GM18511 (cell line): Measurements from ENCODE around the gene PCDHA1.
"Not testable (repeated sequence)": the region's sequence is repeated elsewhere in the genome, so short reads cannot be mapped to it uniquely, and the experiment has no call there.

Experiments
- ATAC-seq: cut with Tn5 transposase; IDR thresholded peaks from one replicate; pipeline ENCODE4 v1.9.1; 2021; ENCODE audit warnings: mild to moderate bottlenecking, moderate library complexity; ENCODE audit not compliant: unreplicated experiment

PCDHA1 gene

DNA sequence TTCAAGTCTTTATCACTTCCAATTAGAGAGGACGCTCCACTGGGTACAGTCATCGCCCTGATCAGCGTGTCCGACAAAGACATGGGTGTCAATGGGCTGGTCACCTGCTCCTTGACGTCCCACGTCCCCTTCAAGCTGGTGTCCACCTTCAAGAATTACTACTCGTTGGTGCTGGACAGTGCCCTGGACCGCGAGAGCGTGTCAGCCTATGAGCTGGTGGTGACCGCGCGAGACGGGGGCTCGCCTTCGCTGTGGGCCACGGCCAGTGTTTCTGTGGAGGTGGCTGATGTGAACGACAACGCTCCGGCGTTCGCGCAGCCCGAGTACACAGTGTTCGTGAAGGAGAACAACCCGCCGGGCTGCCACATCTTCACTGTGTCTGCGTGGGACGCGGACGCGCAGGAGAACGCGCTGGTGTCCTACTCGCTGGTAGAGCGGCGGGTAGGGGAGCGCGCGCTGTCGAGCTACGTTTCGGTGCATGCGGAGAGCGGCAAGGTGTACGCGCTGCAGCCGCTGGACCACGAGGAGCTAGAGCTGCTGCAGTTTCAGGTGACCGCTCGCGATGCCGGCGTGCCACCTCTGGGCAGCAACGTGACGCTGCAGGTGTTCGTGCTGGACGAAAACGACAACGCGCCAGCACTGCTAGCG lies 22.4 kb downstream of the PCDHA1 start:
- ATAC-seq: not testable (repeated sequence)

DNA sequence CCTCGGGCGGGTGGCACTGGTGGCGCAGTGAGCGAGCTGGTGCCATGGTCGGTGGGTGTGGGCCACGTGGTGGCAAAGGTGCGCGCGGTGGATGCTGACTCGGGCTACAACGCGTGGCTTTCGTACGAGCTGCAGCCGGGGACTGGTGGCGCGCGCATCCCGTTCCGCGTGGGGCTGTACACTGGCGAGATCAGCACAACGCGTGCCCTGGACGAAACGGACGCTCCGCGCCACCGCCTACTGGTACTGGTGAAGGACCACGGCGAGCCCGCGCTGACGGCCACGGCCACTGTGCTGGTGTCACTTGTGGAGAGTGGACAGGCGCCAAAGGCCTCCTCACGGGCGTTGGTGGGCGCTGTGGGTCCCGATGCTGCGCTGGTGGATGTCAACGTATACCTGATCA lies 22.9 kb downstream of the PCDHA1 start:
- no peak for ATAC-seq

DNA sequence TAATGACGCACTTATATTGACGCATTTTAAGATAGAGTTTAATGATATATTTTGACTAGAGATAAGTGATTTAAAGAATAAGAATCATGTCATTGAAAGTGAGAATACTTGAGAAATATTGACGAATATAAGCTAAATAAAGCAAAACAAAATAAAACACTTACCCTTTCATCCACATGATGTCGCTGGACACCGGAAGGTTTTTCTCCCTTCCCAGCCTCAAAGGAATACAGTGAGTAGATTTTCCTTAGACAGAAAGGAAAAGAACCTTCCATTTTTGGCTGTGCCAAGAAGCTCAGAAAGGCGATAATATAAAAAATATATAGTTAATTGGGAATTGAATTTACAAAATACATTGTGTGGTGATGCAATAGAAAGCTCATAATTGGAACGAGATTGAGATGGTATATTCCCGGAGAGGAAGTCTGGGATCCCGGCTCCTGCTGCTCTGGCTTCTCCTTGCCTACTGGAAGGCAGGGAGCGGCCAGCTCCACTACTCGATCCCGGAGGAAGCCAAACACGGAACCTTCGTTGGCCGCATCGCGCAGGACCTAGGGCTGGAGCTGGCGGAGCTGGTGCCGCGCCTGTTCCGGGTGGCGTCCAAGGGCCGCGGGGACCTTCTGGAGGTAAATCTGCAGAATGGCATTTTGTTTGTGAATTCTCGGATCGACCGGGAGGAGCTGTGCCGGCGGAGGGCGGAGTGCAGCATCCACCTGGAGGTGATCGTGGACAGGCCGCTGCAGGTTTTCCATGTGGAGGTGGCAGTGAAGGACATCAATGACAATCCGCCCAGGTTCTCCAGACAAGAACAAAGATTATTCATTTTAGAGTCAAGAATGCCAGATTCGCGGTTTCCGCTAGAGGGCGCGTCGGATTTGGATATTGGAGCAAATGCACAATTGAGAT lies 35.7 kb downstream of the PCDHA1 start, which contains the start of gene PCDHA5:
PCDHA5 (plus strand) TSS at position 239 of the 906 bp plus-strand sequence.
- ATAC-seq: no peak

DNA sequence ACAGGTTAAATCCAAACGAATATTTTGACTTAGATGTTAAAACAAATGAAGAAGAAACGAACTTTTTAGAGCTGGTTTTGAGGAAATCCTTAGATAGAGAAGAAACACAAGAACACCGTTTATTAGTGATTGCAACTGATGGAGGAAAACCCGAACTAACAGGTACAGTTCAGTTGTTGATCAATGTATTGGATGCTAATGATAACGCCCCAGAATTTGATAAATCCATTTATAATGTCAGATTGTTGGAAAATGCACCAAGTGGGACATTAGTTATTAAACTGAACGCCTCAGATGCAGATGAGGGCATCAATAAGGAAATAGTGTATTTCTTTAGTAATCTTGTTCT lies 36.3 kb downstream of the PCDHA1 start:
- no peak for ATAC-seq

DNA sequence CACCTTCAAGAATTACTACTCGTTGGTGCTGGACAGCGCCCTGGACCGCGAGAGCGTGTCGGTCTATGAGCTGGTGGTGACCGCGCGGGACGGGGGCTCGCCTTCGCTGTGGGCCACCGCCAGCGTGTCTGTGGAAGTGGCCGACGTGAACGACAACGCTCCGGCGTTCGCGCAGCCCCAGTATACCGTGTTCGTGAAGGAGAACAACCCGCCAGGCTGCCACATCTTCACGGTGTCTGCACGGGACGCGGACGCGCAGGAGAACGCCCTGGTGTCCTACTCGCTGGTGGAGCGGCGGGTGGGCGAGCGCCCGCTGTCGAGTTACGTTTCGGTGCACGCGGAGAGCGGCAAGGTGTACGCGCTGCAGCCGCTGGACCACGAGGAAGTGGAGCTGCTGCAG lies 37.0 kb downstream of the PCDHA1 start:
- ATAC-seq: not testable (repeated sequence)

DNA sequence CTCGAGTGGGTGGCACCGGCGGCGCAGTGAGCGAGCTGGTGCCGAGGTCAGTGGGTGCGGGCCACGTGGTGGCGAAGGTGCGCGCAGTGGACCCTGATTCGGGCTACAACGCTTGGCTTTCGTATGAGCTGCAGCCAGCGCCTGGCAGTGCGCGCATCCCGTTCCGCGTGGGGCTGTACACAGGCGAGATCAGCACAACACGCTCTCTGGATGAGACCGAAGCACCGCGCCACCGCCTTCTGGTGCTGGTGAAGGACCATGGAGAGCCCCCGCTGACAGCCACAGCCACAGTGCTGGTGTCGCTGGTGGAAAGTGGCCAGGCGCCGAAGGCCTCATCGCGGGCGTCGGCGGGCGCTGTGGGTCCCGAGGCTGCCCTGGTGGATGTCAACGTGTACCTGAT lies 37.5 kb downstream of the PCDHA1 start:
- no peak for ATAC-seq

DNA sequence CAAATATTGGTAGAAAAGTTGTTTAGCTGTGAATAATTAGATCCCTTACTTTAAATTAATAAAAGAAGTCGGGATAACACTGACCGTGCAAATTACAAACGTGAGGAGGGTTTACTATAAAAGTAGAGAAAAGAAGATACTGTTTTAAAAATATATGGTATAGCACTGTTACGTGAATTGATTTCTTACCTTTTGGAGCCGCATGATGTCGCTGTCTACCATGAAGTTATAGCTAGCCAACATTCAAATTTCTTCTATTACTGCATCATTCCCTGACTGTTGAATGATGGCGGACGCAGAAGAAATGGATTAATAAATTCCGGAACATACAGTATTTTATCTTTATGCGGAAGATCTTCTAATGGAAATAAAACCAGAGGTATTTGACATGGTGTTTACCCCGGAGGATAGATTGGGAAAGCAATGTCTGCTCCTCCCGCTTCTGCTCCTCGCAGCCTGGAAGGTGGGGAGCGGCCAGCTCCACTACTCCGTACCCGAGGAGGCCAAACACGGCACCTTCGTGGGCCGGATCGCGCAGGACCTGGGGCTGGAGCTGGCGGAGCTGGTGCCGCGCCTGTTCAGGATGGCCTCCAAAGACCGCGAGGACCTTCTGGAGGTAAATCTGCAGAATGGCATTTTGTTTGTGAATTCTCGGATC lies 41.9 kb downstream of the PCDHA1 start, which contains the start of gene PCDHA6:
PCDHA6 (plus strand) TSS at position 257 of the 658 bp plus-strand sequence; CDS start at position 389, 132 bp downstream.
- ATAC-seq: no peak

DNA sequence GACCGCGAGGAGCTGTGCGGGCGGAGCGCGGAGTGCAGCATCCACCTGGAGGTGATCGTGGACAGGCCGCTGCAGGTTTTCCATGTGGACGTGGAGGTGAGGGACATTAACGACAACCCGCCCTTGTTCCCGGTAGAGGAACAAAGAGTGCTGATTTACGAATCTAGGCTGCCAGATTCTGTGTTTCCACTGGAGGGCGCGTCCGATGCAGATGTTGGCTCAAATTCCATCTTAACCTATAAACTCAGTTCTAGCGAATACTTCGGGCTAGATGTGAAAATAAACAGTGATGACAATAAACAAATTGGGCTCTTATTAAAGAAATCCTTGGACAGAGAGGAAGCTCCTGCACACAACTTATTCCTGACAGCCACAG lies 42.4 kb downstream of the PCDHA1 start:
- no peak for ATAC-seq

DNA sequence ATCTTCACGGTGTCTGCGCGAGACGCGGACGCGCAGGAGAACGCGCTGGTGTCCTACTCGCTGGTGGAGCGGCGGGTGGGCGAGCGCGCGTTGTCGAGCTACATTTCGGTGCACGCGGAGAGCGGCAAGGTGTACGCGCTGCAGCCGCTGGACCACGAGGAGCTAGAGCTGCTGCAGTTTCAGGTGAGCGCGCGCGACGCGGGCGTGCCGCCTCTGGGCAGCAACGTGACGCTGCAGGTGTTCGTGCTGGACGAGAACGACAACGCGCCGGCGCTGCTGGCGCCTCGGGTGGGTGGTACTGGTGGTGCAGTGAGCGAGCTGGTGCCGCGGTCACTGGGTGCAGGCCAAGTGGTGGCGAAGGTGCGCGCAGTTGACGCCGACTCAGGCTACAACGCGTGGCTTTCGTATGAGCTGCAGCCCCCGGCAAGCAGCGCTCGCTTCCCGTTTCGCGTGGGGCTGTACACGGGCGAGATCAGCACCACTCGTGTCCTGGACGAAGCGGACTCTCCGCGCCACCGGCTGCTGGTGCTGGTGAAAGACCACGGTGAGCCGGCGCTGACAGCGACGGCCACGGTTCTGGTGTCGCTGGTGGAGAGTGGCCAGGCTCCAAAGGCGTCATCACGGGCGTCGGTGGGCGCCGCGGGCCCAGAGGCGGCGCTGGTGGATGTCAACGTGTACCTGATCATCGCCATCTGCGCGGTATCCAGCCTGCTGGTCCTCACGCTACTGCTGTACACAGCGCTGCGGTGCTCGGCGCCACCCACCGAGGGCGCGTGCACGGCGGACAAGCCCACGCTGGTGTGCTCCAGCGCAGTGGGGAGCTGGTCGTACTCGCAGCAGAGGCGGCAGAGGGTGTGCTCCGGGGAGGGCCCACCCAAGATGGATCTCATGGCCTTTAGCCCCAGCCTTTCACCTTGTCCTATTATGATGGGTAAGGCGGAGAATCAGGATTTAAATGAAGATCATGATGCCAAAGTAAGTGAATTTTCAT lies 43.9 kb downstream of the PCDHA1 start:
- ATAC-seq: not testable (repeated sequence)

DNA sequence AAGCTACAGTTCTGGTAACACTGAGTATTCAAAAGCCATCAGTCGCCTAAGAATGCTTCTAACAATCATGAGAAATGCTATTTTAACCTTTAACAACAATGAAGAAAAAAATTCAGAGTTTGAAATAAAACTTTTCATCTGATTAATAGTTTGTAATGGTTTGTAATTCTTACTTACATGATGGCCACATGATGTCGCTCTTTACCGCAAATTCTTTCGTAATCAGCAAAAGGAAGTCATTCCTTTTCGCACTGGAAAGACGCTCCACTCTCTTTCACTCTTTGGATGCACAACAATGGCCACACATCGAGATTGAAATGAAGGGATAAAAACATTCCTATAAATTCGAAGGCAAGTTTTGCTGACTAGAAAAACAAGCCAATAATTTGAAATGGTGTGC lies 48.1 kb downstream of the PCDHA1 start, which contains the start of gene PCDHA7:
PCDHA7 (plus strand) TSS at position 277 of the 400 bp plus-strand sequence; CDS start at position 392, 115 bp downstream.
- no peak for ATAC-seq

DNA sequence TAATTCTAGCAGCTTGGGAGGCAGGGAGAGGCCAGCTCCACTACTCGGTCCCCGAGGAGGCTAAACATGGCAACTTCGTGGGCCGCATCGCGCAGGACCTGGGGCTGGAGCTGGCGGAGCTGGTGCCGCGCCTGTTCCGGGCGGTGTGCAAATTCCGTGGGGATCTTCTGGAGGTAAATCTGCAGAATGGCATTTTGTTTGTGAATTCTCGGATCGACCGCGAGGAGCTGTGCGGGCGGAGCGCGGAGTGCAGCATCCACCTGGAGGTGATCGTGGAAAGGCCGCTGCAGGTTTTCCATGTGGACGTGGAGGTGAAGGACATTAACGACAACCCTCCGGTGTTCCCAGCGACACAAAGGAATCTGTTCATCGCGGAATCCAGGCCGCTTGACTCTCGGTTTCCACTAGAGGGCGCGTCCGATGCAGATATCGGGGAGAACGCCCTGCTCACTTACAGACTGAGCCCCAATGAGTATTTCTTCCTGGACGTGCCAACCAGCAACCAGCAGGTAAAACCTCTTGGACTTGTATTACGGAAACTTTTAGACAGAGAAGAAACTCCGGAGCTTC lies 48.6 kb downstream of the PCDHA1 start:
- not testable (repeated sequence) for ATAC-seq

DNA sequence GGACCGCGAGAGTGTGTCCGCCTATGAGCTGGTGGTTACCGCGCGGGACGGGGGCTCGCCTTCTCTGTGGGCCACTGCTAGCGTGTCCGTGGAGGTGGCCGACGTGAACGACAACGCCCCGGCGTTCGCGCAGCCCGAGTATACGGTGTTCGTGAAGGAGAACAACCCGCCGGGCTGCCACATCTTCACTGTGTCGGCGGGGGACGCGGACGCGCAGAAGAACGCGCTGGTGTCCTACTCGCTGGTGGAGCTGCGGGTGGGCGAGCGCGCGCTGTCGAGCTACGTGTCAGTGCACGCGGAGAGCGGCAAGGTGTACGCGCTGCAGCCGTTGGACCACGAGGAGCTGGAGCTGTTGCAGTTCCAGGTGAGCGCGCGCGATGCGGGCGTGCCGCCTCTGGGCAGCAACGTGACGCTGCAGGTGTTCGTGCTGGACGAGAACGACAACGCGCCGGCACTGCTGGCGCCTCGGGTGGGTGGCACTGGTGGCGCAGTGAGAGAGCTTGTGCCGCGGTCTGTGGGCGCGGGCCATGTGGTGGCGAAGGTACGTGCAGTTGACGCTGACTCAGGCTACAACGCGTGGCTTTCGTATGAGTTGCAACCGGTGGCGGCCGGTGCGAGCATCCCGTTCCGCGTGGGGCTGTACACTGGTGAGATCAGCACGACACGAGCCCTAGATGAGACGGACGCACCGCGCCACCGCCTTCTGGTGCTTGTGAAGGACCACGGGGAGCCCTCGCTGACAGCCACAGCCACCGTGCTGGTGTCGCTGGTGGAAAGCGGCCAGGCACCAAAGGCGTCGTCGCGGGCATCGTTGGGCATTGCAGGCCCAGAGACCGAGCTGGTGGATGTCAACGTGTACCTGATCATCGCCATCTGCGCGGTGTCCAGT lies 49.9 kb downstream of the PCDHA1 start:
- no peak for ATAC-seq

DNA sequence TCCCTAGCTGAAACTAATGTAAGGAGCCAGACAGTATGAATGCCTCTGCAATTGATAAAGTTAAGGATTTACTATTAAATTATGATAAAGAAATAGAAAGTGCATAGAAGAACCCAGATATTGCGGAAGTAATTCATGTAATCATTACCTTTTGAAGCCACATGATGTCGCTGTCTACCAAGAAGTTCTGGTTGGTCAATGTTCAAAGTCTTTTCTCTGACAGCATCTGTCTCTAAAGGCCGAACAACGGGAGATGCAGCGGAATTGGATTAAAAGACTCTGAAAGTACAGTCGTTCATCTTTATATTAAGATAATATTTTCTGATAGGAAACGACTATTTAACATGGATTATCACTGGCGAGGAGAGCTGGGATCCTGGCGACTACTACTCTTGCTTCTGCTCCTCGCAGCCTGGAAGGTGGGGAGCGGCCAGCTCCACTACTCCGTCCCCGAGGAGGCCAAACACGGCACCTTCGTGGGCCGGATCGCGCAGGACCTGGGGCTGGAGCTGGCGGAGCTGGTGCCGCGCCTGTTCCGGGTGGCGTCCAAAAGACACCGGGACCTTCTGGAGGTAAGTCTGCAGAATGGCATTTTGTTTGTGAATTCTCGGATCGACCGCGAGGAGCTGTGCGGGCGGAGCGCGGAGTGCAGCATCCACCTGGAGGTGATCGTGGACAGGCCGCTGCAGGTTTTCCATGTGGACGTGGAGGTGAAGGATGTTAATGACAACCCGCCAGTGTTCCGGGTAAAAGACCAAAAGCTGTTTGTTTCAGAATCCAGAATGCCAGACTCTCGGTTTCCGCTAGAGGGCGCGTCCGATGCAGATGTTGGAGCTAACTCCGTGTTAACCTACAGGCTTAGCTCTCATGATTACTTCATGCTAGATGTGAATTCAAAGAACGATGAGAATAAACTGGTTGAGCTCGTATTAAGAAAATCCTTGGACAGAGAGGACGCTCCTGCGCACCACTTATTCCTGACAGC lies 55.3 kb downstream of the PCDHA1 start, which contains the start of gene PCDHA8:
PCDHA8 (plus strand) TSS at position 210 of the 985 bp plus-strand sequence; CDS start at position 345, 135 bp downstream.
- no peak for ATAC-seq

DNA sequence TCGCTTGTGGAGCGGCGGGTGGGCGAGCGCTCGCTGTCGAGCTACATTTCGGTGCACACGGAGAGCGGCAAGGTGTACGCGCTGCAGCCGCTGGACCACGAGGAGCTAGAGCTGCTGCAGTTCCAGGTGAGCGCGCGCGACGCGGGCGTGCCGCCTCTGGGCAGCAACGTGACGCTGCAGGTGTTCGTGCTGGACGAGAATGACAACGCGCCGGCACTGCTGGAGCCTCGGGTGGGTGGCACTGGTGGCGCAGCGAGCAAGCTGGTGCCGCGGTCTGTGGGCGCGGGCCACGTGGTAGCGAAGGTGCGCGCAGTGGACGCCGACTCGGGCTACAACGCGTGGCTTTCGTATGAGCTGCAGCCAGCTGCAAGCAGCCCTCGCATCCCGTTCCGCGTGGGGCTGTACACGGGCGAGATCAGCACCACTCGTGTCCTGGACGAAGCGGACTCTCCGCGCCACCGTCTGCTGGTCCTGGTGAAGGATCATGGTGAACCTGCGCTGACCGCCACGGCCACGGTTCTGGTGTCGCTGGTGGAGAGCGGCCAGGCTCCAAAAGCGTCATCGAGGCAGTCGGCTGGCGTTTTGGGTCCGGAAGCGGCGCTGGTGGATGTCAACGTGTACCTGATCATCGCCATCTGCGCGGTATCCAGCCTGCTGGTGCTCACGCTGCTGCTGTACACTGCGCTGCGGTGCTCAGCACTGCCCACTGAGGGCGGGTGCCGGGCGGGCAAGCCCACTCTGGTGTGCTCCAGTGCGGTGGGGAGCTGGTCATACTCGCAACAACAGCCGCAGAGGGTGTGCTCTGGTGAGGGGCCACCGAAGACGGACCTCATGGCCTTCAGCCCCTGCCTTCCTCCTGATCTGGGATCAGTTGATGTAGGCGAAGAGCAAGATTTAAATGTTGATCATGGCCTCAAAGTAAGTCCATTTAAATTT lies 57.1 kb downstream of the PCDHA1 start:
- ATAC-seq: no peak

DNA sequence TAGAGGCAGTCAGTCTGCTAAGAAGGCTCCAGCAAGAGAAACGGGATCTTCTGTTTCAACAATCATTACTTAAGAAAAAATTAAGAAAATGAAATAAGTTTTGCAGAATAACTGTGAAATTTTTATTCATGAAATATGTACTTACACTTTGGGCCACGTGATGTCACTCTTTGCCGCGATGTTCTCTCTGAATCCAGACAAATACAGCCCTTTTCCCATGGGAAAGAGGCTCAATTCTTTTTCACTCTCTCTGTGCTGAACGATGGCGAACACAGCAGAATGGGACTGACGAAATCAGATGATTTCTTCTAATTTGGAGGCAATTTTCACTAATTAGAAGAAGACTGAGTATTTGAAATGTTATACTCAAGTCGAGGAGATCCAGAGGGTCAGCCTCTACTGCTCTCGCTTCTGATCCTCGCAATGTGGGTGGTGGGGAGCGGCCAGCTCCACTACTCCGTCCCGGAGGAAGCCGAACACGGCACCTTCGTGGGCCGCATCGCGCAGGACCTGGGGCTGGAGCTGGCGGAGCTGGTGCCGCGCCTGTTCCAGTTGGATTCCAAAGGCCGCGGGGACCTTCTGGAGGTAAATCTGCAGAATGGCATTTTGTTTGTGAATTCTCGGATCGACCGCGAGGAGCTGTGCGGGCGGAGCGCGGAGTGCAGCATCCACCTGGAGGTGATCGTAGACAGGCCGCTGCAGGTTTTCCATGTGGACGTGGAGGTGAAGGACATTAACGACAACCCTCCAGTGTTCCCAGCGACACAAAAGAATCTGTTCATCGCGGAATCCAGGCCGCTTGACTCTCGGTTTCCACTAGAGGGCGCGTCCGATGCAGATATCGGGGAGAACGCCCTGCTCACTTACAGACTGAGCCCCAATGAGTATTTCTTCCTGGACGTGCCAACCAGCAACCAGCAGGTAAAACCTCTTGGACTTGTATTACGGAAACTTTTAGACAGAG lies 62.5 kb downstream of the PCDHA1 start, which contains the start of gene PCDHA9:
PCDHA9 (plus strand) TSS at position 244 of the 964 bp plus-strand sequence; CDS start at position 358, 114 bp downstream.
- not testable (repeated sequence) for ATAC-seq
